GM18868 (cell line): ENCODE data around the gene PRSS58.

Experiments
- ATAC-seq: cut with Tn5 transposase; IDR thresholded peaks from one replicate; pipeline ENCODE4 v1.9.1; 2021; ENCODE audit warnings: mild to moderate bottlenecking, moderate library complexity; ENCODE audit not compliant: unreplicated experiment

Gene PRSS58, protein sequence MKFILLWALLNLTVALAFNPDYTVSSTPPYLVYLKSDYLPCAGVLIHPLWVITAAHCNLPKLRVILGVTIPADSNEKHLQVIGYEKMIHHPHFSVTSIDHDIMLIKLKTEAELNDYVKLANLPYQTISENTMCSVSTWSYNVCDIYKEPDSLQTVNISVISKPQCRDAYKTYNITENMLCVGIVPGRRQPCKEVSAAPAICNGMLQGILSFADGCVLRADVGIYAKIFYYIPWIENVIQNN

GRCh38 chr7:142257958-142258357 lies at the start of gene PRSS58:
TSS of gene PRSS58 (minus strand) at chr7:142258058. CDS start at chr7:142257707, 351 bp downstream.
- ATAC-seq: no peak

DNA sequence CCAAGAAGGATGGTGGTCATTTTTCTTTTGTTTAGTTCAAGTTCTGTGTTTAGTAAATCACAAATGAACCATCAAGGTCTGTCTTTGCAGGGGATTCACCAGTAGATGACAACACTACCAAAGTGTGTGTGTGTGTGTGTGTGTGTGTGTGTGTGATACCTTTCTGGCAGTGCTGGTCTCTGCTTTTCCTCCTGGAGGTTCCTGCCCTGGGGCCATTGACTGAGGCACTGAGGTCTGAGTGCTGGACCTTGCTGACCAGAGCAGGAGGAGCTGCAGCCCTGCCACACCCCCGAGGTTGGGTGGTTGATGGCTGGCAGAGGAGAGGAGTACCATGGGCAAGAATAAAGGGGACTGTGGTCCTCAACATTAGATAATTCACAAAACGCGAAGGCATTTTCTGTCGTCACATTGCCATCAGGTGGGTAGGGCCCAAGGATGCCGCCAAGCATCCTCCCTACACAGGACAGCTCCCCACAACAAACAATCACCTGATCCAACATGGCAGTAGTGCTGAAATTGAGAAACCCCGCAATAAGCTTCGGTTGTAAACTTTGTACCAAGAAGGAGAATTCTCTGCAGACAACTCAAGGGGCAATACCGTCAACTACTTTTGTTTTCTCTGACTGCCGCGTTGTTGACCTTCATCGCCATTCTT lies 49.5 kb upstream of the PRSS58 start:
- ATAC-seq: no peak

- ATAC-seq: no peak
Observed at GRCh38 chr7:142303650-142304049, 45.8 kb upstream of the PRSS58 start.

DNA sequence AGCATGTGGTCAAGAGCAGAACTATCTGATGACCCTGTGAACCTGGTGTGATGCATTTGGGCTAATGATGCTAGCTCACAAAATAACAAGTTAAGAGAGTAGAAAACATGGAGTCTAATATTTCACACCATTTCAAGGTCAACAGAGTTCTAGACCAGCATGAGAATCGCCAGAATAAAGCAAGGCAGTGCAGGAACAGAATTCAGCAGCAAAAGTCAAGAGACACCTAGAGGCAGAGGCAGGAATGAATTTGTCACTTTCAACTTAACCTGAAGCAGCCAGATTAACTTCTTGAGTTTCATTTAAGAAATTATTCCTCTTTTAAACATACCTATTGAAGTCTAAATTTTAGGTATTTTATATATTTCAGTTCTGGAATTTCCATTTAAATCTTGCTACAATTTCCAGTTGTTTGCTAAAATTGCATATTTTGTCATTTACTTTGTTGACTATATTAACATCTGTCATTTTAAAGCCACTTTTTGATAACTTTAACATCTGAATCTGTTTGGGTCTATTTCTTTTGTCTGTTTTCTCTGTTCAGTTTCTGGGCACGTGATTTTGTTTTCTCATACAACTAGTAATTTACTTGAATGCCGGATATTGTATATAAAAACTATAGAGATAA lies 44.2 kb upstream of the PRSS58 start:
- peak; percentile 65 for ATAC-seq

DNA sequence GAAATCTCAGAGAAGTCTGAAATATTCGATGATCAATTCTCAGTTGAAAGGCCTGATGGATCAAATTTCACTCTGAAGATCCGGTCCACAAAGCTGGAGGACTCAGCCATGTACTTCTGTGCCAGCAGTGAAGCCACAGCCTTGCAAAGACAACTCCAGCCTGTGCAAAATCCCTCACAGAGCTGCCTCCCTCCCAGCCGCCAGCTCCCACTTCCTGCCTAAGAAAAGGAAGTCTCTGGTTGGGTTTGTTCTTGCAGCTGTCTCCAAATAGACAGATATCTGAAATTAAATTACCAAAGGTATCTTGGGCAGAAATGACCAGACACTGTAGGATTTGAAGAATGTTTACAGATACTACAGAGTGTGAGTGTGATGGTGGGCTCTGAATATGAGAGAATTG lies 43.4 kb upstream of the PRSS58 start:
- ATAC-seq: no peak

GRCh38 chr7:142300689-142301088 lies 42.8 kb upstream of the PRSS58 start:
- ATAC-seq: no peak

DNA sequence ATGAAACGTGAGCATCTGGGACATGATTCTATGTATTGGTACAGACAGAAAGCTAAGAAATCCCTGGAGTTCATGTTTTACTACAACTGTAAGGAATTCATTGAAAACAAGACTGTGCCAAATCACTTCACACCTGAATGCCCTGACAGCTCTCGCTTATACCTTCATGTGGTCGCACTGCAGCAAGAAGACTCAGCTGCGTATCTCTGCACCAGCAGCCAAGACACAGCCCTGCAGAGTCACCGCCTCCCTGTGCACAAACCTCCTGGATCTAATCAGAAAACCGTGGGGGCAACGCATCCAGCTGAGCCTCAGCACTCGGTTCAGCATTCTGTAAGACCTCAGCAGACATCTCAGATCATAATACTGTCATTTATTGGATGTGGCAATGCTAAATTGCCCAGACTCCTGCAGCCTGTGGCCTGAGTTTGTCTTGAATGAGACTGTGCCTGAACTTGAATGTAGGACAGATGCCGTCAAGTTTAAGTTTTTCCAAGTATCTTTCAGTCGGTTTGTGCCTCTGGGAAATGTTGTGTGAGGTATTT lies 41.5 kb upstream of the PRSS58 start:
- ATAC-seq: no peak

GRCh38 chr7:142298627-142299026 lies 40.8 kb upstream of the PRSS58 start:
- no peak for ATAC-seq

- ATAC-seq: no peak
Observed at GRCh38 chr7:142298009-142298408, 40.2 kb upstream of the PRSS58 start.

GRCh38 chr7:142280263-142280662 lies 22.4 kb upstream of the PRSS58 start:
- ATAC-seq: no peak

- no peak for ATAC-seq
Observed at GRCh38 chr7:142279601-142280000, 21.7 kb upstream of the PRSS58 start.

GRCh38 chr7:142275028-142275427 lies 17.2 kb upstream of the PRSS58 start:
- no peak for ATAC-seq

GRCh38 chr7:142272841-142273240 lies 15.0 kb upstream of the PRSS58 start:
- no peak for ATAC-seq

GRCh38 chr7:142263598-142264380 lies 5.9 kb upstream of the PRSS58 start:
- ATAC-seq: no peak

- ATAC-seq: no peak
Observed at GRCh38 chr7:142250705-142251104, 7.2 kb downstream of the PRSS58 start.

GRCh38 chr7:142249918-142250317 lies 7.9 kb downstream of the PRSS58 start:
- no peak for ATAC-seq

DNA sequence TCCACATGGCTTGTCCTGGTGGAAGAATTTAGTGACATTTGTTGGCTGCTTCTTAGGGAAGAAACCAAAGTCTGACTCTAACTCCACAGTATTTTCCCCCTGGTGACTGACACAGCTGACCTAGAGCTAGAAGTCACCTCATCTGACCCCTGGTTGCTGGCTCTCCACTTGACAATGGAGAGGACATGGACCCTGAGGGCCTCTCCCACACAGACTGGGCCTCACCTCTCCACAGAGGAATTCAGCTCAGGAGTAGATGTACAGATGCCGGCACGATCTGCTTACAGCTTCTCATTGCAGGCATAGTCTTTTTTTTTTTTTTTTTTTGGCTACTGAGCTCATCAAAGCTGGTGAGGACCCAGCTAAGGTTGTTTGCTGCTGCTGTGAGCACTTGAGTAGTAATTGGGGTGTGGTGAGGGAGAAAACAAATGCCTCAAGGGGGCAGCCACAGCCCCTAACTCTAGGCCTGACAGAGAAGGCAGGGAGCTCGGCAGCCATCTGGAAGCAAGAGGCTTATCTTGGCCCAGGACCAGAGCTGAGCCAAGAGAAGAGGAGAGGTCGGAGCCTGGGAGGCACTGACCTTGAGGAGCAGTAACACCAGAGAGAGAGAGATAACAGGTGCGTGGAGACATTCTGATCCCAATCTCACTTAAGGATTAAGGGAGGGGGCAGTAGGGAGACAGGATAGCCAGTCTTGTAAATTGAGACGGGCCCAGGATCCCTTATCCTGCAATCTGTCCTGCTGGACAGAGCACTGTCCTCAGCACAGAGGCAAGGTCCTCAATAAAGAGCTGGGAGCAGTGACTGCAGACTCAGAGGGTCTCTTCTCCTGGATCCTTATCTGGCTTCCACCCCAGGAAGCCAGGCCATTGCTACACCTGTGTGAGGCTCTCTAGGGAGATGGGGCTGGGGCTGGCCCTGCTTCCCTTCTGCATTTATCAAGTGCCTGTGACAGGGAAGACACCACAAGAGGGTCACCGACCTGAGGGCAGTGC lies 9.4 kb downstream of the PRSS58 start:
- no peak for ATAC-seq

- no peak for ATAC-seq
Observed at GRCh38 chr7:142243823-142244222, 14.0 kb downstream of the PRSS58 start.

DNA sequence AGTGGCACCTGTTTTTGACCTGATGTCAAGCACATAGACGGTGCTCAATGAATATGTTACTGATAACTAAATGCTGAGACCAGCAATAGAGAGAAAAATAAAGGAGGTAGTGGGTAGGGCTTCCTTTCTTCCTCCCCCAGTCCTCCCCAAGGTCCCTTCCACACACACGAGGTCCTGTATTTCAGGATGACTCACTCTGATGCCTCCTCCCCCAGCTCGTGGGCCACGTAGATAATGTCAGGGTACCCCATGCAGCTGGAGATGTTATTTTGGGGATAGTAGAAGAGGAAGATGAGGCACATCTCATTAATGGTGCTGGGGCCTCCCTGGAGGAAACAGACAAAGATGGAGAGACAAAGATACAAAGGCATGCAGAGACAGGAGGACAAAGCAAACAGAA lies 17.3 kb downstream of the PRSS58 start:
- ATAC-seq: no peak

- ATAC-seq: no peak
Observed at GRCh38 chr7:142231716-142232115, 26.1 kb downstream of the PRSS58 start.
